GM12865 (cell line): ENCODE measurements around the gene ID1.
"Not testable (repeated sequence)": the region's sequence is repeated elsewhere in the genome, so short reads cannot be mapped to it uniquely, and the experiment has no call there.

ENCODE experiments used
- DNase-seq: peaks from one replicate; pipeline ENCODE4 v3.0.0; 2010; ENCODE audit warnings: low read depth
- H3K4me3 ChIP-seq: 2 replicates; pipeline ENCODE4 v1.5.1; 2011; ENCODE audit warnings: mild to moderate bottlenecking, low read depth, low read length, control low read depth
- TF ChIP-seq, protein P1 (sequence below): IDR thresholded peaks from 2 replicates; pipeline ENCODE4 v1.5.1; 2011; ENCODE audit warnings: low read length, control low read depth, low read depth, inconsistent platforms; ENCODE audit not compliant: insufficient read depth; ENCODE audit errors: missing control alignments

ID1 gene

GRCh38 chr20:31640259-31640658 lies 35.2 kb downstream of the ID1 start:
- TF ChIP-seq, protein P1, sequence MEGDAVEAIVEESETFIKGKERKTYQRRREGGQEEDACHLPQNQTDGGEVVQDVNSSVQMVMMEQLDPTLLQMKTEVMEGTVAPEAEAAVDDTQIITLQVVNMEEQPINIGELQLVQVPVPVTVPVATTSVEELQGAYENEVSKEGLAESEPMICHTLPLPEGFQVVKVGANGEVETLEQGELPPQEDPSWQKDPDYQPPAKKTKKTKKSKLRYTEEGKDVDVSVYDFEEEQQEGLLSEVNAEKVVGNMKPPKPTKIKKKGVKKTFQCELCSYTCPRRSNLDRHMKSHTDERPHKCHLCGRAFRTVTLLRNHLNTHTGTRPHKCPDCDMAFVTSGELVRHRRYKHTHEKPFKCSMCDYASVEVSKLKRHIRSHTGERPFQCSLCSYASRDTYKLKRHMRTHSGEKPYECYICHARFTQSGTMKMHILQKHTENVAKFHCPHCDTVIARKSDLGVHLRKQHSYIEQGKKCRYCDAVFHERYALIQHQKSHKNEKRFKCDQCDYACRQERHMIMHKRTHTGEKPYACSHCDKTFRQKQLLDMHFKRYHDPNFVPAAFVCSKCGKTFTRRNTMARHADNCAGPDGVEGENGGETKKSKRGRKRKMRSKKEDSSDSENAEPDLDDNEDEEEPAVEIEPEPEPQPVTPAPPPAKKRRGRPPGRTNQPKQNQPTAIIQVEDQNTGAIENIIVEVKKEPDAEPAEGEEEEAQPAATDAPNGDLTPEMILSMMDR: no peak
- H3K4me3 ChIP-seq: no peak overlapping the region
- no peak for DNase-seq

GRCh38 chr20:31641391-31641790 lies 36.3 kb downstream of the ID1 start:
- no peak overlapping the region for H3K4me3 ChIP-seq
- peak; percentile 48 for DNase-seq
- TF ChIP-seq, protein P1: no peak

- no peak for DNase-seq
- TF ChIP-seq, protein P1: no peak
- H3K4me3 ChIP-seq: no peak overlapping the region
Observed at GRCh38 chr20:31642837-31643236, 37.7 kb downstream of the ID1 start.

DNA sequence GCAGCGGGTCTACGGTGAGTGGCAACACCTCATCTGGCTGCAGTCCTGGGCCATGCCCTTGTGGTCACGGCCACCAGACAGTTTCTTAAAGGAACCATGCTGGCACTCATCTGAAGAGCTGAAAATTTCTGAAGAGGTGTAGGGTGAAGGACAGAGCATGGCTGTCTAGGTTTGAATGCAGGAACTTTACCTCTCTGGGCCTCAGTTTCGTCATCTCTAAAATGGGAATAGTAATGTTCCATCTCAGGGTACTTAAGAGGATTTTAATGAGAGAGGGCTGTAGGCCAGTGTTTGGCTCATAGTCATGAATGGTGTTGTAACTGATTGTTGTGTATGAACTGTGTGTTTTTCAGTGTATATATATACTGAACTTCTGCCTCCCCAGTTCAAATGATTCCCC lies 38.4 kb downstream of the ID1 start:
- H3K4me3 ChIP-seq: no peak overlapping the region
- no peak for DNase-seq
- TF ChIP-seq, protein P1: no peak

DNA sequence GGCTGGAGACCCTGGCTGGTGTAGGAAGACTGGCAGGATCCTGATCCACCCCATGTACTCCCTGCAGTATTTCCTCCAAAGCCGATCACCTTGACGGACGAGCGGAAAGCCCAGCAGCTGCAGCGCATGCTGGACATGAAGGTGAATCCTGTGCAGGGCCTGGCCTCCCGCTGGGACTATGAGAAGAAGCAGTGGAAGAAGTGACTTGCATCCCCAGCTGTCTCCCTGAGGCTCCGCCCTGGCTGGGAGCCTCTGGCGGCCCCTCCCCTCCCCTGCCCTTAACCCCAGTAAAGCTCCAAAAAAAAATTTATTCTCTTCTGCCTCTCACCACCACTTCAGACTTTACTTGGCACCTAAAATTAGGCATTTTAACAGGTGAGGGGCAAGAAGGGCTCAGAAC lies 39.6 kb downstream of the ID1 start:
- DNase-seq: no peak
- TF ChIP-seq, protein P1: no peak
- H3K4me3 ChIP-seq: no peak overlapping the region

GRCh38 chr20:31648104-31648503 lies 43.0 kb downstream of the ID1 start:
- not testable (repeated sequence) for H3K4me3 ChIP-seq, DNase-seq

DNA sequence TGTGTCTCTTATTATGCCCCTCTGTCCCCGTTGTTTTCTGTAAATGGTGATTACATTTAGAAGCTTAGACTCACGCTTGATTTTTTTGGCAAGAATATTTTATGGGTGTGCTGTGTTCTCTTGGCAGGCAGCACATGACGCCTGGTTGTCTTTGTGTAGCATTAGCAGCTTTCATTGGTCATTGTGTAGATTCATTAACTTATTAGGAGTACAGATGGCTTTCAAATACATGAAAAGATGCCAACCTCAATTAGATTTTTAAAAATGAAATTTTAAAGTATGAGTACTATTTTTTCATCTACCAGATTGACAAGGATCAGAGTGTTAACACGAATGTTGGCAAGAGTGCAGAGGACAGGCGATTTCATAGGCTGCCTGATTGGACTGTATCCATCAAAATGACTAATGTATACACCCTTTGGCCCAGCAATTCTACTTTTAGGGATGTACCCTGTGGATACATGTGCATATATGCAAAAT lies 47.9 kb downstream of the ID1 start:
- DNase-seq: no peak
- no peak overlapping the region for H3K4me3 ChIP-seq
- TF ChIP-seq, protein P1: no peak

GRCh38 chr20:31653561-31653960 lies 48.5 kb downstream of the ID1 start:
- no peak overlapping the region for H3K4me3 ChIP-seq
- TF ChIP-seq, protein P1: no peak
- no peak for DNase-seq
